ENCODE results near the gene MESP2. TPM values are rescaled to one million over a fixed set of nuclear protein-coding genes. Genes with fewer than 3 reads are reported as not detected.

Gene MESP2
- total and polyA plus RNA-seq, 4 donors, result 0.03 TPM; not detected in 3

GRCh38 chr15:89815769-89816168, 39.6 kb downstream of the MESP2 start:
- Histone ChIP-seq H3K4me3 (ENCODE audit: low read depth in 1 of 3, low read length in 3 of 3) (no peak overlapping the region), H3K9me3 (ENCODE audit: control insufficient read depth in 4 of 4, low read length in 3 of 4) (no peaks in the 10 kb centered on the region), H3K4me1 (ENCODE audit: control insufficient read depth in 4 of 4, insufficient read depth in 4 of 4, low read length in 3 of 4) (peaks cover 7 to 33% (median 22%) of the 10 kb centered on the region in 4 donors), H3K9ac (ENCODE audit: low read depth in 1 of 2, low read length in 2 of 2) (no peak overlapping the region), H3K27me3 (ENCODE audit: control insufficient read depth in 4 of 4, insufficient read depth in 4 of 4, low read length in 3 of 4) (no peaks in the 10 kb centered on the region), H3K27ac (ENCODE audit: low read depth in 1 of 2, low read length in 2 of 2) (no peak overlapping the region), H3K36me3 (ENCODE audit: control insufficient read depth in 4 of 4, insufficient read depth in 3 of 4, low read depth in 1 of 4, low read length in 3 of 4) (no peaks in the 10 kb centered on the region)
- TF ChIP-seq HNF4A (conservative IDR thresholded peaks at IDR 0.05), result no peak
- no peak for TF ChIP-seq FOXA1 (IDR thresholded peaks at IDR 0.05)
- TF ChIP-seq REST (IDR thresholded peaks at IDR 0.05), result no peak
- no peak for TF ChIP-seq TAF1 (conservative IDR thresholded peaks at IDR 0.05)
- DNase-seq (ENCODE audit: low spot score), result no peak
- WGBS, result 96% methylated on average over 3 of the region's 3 CpGs

GRCh38 chr15:89817701-89818280, 41.7 kb downstream of the MESP2 start:
- no peaks in the 10 kb centered on the region for H3K27me3 ChIP-seq (ENCODE audit: control insufficient read depth in 4 of 4, insufficient read depth in 4 of 4, low read length in 3 of 4)
- H3K9me3 ChIP-seq (ENCODE audit: control insufficient read depth in 4 of 4, low read length in 3 of 4), result no peaks in the 10 kb centered on the region
- no peak overlapping the region for H3K9ac ChIP-seq (ENCODE audit: low read depth in 1 of 2, low read length in 2 of 2)
- no peaks in the 10 kb centered on the region for H3K36me3 ChIP-seq (ENCODE audit: control insufficient read depth in 4 of 4, insufficient read depth in 3 of 4, low read depth in 1 of 4, low read length in 3 of 4)
- TF ChIP-seq CTCF (IDR thresholded peaks at IDR 0.05; ENCODE audit: low read depth, low read length, missing input control) (no peak), HNF4G (IDR thresholded peaks at IDR 0.05) (no peak), RAD21 (IDR thresholded peaks at IDR 0.05) (no peak), TAF1 (conservative IDR thresholded peaks at IDR 0.05) (no peak), RXRA (IDR thresholded peaks at IDR 0.05) (no peak), YY1 (IDR thresholded peaks at IDR 0.05) (no peak), EGR1 (IDR thresholded peaks at IDR 0.05; ENCODE audit: low read depth in 2 of 2) (no peak), JUND (IDR thresholded peaks at IDR 0.05) (no peak), NR2F2 (IDR thresholded peaks at IDR 0.05) (no peak)
- no peak overlapping the region for H3K4me3 ChIP-seq (ENCODE audit: low read depth in 1 of 3, low read length in 3 of 3)
- DNase-seq (ENCODE audit: low spot score), result no peak
- no peak overlapping the region for H3K27ac ChIP-seq (ENCODE audit: low read depth in 1 of 2, low read length in 2 of 2)
- WGBS, result 81% methylated on average over 10 of the region's 10 CpGs
- H3K4me1 ChIP-seq (ENCODE audit: control insufficient read depth in 4 of 4, insufficient read depth in 4 of 4, low read length in 3 of 4), result peaks cover 1 to 18% (median 8%) of the 10 kb centered on the region in 4 donors

GRCh38 chr15:89818287-89818686, 42.2 kb downstream of the MESP2 start:
- DNase-seq (ENCODE audit: low spot score), result no peak
- H3K27me3 ChIP-seq (ENCODE audit: control insufficient read depth in 4 of 4, insufficient read depth in 4 of 4, low read length in 3 of 4), result no peaks in the 10 kb centered on the region
- 76% methylated on average over 10 of the region's 10 CpGs for WGBS
- H3K4me3 ChIP-seq (ENCODE audit: low read depth in 1 of 3, low read length in 3 of 3), result no peak overlapping the region
- H3K27ac ChIP-seq (ENCODE audit: low read depth in 1 of 2, low read length in 2 of 2), result no peak overlapping the region
- no peaks in the 10 kb centered on the region for H3K36me3 ChIP-seq (ENCODE audit: control insufficient read depth in 4 of 4, insufficient read depth in 3 of 4, low read depth in 1 of 4, low read length in 3 of 4)
- H3K9me3 ChIP-seq (ENCODE audit: control insufficient read depth in 4 of 4, low read length in 3 of 4), result no peaks in the 10 kb centered on the region
- H3K9ac ChIP-seq (ENCODE audit: low read depth in 1 of 2, low read length in 2 of 2), result no peak overlapping the region
- H3K4me1 ChIP-seq (ENCODE audit: control insufficient read depth in 4 of 4, insufficient read depth in 4 of 4, low read length in 3 of 4), result peaks cover 0 to 13% (median 3%) of the 10 kb centered on the region in 4 donors
- TF ChIP-seq SP1 (IDR thresholded peaks at IDR 0.05), result no peak
- TF ChIP-seq HNF4A (conservative IDR thresholded peaks at IDR 0.05), result no peak
- TF ChIP-seq RAD21 (IDR thresholded peaks at IDR 0.05), result no peak
- TF ChIP-seq FOXA2 (IDR thresholded peaks at IDR 0.05), result no peak
- no peak for TF ChIP-seq MAX (IDR thresholded peaks at IDR 0.05)
- no peak for TF ChIP-seq YY1 (IDR thresholded peaks at IDR 0.05)
- no peak for TF ChIP-seq GABPA (IDR thresholded peaks at IDR 0.05 in 1 of 2, conservative IDR thresholded peaks at IDR 0.05 in 1 of 2)
- TF ChIP-seq JUND (IDR thresholded peaks at IDR 0.05), result no peak
- no peak for TF ChIP-seq RXRA (IDR thresholded peaks at IDR 0.05)
- no peak for TF ChIP-seq TAF1 (conservative IDR thresholded peaks at IDR 0.05)
- no peak for TF ChIP-seq REST (IDR thresholded peaks at IDR 0.05)
- TF ChIP-seq ZBTB33 (IDR thresholded peaks at IDR 0.05), result no peak
- no peak for TF ChIP-seq NR2F2 (IDR thresholded peaks at IDR 0.05)

All from liver (tissue), 9 donors.